Measurements from ENCODE around the gene PCDHA1. TPM values are rescaled to one million over a fixed set of nuclear protein-coding genes. Genes with fewer than 3 reads are reported as not detected.
"Not testable (repeated sequence)": the region's sequence is repeated elsewhere in the genome, so short reads cannot be mapped to it uniquely, and the experiment has no call there.

Gene PCDHA1
- total RNA-seq, 2 experiments from 2014 or later, result not detected

DNA sequence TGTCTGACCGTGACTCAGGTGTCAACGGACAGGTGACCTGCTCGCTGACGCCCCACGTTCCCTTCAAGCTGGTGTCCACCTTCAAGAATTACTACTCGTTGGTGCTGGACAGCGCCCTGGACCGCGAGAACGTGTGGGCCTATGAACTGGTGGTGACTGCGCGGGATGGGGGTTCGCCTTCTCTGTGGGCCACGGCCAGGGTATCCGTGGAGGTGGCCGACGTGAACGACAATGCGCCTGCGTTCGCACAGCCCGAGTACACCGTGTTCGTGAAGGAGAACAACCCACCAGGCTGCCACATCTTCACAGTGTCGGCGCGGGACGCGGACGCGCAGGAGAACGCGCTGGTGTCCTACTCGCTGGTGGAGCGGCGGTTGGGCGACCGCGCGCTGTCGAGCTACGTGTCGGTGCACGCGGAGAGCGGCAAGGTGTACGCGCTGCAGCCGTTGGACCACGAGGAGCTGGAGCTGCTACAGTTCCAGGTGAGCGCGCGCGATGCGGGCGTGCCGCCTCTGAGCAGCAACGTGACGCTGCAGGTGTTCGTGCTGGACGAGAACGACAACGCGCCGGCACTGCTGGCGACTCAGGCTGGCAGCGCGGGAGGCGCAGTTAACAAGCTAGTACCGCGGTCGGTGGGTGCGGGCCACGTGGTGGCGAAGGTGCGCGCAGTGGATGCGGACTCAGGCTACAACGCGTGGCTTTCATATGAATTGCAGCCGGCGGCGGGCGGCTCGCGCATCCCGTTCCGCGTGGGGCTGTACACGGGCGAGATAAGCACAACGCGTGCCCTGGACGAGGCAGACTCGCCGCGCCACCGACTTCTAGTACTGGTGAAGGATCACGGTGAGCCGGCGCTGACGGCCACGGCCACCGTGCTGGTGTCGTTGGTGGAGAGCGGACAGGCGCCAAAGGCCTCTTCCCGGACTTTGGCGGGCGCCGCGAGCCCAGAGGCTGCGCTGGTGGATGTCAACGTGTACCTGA, 84.6 kb downstream of the PCDHA1 start:
- intact Hi-C loops (cut with micrococcal nuclease; ENCODE audit: unreplicated experiment), result no loop called here
- Histone ChIP-seq H4K20me1 (ENCODE audit: insufficient read depth, low read length) (no peaks in the 10 kb centered on the region), H3K79me2 (ENCODE audit: insufficient read depth, low read depth, low read length) (no peaks in the 10 kb centered on the region), H3K9me3 (ENCODE audit: low read length) (no peaks in the 10 kb centered on the region), H3K4me3 (ENCODE audit: low read depth, low read length, poor library complexity, severe bottlenecking) (no peak overlapping the region), H3K4me2 (ENCODE audit: low read length) (no peak overlapping the region), H3K36me3 (ENCODE audit: insufficient read depth, low read length) (no peaks in the 10 kb centered on the region), H3K4me1 (ENCODE audit: insufficient read depth, low read length, poor library complexity, severe bottlenecking) (no peaks in the 10 kb centered on the region), H3K27ac (ENCODE audit: low read depth, low read length, poor library complexity, severe bottlenecking) (no peak overlapping the region), H2AFZ (ENCODE audit: low read length) (no peak overlapping the region), H3K9me2 (ENCODE audit: insufficient read depth, low read length) (no peaks in the 10 kb centered on the region)
- POLR2A ChIA-PET, result no interaction called here
- BruUV-seq (replicated peaks), result no TSS peak
- CTCF ChIA-PET (ENCODE audit: unreplicated experiment), result no interaction called here
- no peak for TF ChIP-seq CTCF (conservative IDR thresholded peaks at IDR 0.05; ENCODE audit: low read length)
- no peak for TF ChIP-seq EZH2phosphoT487 (IDR thresholded peaks at IDR 0.05; ENCODE audit: borderline replicate concordance, low read depth, low read length)
- no peak for DNase-seq (ENCODE audit: low spot score)

DNA sequence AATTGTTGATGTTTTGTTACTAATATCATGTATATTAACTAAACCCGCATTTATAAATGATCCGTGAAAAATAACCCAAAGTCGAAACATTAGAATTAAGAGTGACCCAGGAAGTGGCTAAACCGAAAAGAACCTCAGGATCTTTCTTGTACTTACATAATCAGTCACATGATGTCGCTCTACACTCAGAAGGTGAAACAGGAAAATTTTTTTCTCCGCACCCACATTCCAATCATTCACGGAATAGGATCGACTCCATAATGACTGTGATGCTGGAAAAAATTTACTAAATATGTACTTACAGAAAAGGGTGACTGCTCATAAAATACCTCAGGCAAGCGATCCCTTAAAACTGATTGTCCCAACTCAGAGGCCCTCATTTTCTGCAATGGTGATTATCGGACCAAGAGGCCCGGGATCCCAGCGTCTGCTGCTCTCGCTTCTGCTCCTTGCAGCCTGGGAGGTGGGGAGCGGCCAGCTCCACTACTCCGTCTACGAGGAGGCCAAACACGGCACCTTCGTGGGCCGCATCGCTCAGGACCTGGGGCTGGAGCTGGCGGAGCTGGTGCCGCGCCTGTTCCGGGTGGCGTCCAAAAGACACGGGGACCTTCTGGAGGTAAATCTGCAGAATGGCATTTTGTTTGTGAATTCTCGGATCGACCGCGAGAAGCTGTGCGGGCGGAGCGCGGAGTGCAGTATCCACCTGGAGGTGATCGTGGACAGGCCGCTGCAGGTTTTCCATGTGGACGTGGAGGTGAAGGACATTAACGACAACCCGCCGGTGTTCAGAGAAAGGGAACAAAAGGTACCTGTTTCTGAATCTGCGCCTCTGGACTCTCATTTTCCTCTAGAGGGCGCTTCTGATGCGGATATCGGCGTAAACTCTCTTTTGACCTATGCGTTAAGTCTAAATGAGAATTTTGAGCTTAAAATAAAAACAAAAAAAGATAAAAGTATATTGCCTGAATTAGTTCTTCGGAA, 89.4 kb downstream of the PCDHA1 start, which contains the start of gene PCDHA12:
TSS of gene PCDHA12 (plus strand) at position 224 of the 981 bp plus-strand sequence. CDS start at position 389, 165 bp downstream.
- intact Hi-C loops (cut with micrococcal nuclease; ENCODE audit: unreplicated experiment), result no loop called here
- BruUV-seq (replicated peaks), result no TSS peak
- POLR2A ChIA-PET, result no interaction called here
- DNase-seq (ENCODE audit: low spot score), result no peak
- H3K9me3 ChIP-seq (ENCODE audit: low read length), result no peaks in the 10 kb centered on the region
- H3K4me1 ChIP-seq (ENCODE audit: insufficient read depth, low read length, poor library complexity, severe bottlenecking), result no peaks in the 10 kb centered on the region
- no peak within 1 kb of the TSS for H3K4me3 ChIP-seq (ENCODE audit: low read depth, low read length, poor library complexity, severe bottlenecking)
- TF ChIP-seq EZH2phosphoT487 (IDR thresholded peaks at IDR 0.05; ENCODE audit: borderline replicate concordance, low read depth, low read length), result no peak
- peak; percentile 50 for TF ChIP-seq CTCF (conservative IDR thresholded peaks at IDR 0.05; ENCODE audit: low read length)
- H4K20me1 ChIP-seq (ENCODE audit: insufficient read depth, low read length), result no peaks in the 10 kb centered on the region
- no peak within 1 kb of the TSS for H2AFZ ChIP-seq (ENCODE audit: low read length)
- CTCF ChIA-PET (ENCODE audit: unreplicated experiment), result no interaction called here
- H3K36me3 ChIP-seq (ENCODE audit: insufficient read depth, low read length), result no peaks in the 10 kb centered on the region
- H3K9me2 ChIP-seq (ENCODE audit: insufficient read depth, low read length), result no peaks in the 10 kb centered on the region
- no peak within 1 kb of the TSS for H3K4me2 ChIP-seq (ENCODE audit: low read length)
- H3K27ac ChIP-seq (ENCODE audit: low read depth, low read length, poor library complexity, severe bottlenecking), result no peak within 1 kb of the TSS
- H3K79me2 ChIP-seq (ENCODE audit: insufficient read depth, low read depth, low read length), result no peaks in the 10 kb centered on the region

DNA sequence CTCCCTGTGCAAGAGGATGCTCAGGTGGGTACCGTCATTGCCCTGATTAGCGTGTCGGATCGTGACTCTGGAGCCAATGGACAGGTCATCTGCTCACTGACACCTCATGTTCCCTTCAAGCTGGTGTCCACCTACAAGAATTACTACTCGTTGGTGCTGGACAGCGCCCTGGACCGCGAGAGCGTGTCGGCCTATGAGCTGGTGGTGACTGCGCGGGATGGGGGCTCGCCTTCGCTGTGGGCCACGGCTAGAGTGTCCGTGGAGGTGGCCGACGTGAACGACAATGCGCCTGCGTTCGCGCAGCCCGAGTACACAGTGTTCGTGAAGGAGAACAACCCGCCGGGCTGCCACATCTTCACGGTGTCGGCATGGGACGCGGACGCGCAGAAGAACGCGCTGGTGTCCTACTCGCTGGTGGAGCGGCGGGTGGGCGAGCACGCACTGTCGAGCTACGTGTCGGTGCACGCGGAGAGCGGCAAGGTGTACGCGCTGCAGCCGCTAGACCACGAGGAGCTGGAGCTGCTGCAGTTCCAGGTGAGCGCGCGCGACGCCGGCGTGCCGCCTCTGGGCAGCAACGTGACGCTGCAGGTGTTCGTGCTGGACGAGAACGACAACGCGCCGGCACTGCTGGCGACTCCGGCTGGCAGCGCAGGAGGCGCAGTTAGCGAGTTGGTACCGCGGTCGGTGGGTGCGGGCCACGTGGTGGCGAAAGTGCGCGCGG, 90.8 kb downstream of the PCDHA1 start:
- H4K20me1 ChIP-seq (ENCODE audit: insufficient read depth, low read length); H3K4me1 ChIP-seq (ENCODE audit: insufficient read depth, low read length, poor library complexity, severe bottlenecking); H3K9me2 ChIP-seq (ENCODE audit: insufficient read depth, low read length); H3K9me3 ChIP-seq (ENCODE audit: low read length); POLR2A ChIA-PET; H3K4me2 ChIP-seq (ENCODE audit: low read length); H3K4me3 ChIP-seq (ENCODE audit: low read depth, low read length, poor library complexity, severe bottlenecking); H3K79me2 ChIP-seq (ENCODE audit: insufficient read depth, low read depth, low read length); BruUV-seq (replicated peaks); intact Hi-C loops (cut with micrococcal nuclease; ENCODE audit: unreplicated experiment); H2AFZ ChIP-seq (ENCODE audit: low read length); H3K36me3 ChIP-seq (ENCODE audit: insufficient read depth, low read length); DNase-seq (ENCODE audit: low spot score); H3K27ac ChIP-seq (ENCODE audit: low read depth, low read length, poor library complexity, severe bottlenecking); CTCF ChIA-PET (ENCODE audit: unreplicated experiment): not testable (repeated sequence)
